ENCODE results near the gene S100Z. TPM values are rescaled to one million over a fixed set of nuclear protein-coding genes. Genes with fewer than 3 reads are reported as not detected.
A peak's percentile ranks its signal among the peaks of the same experiment; 100 is the strongest.
"Not testable (repeated sequence)": the region's sequence is repeated elsewhere in the genome, so short reads cannot be mapped to it uniquely, and the experiment has no call there.

S100Z gene
- total and polyA plus RNA-seq, 3 donors from 2014 or later = 0.71 TPM; not detected in 2

DNA sequence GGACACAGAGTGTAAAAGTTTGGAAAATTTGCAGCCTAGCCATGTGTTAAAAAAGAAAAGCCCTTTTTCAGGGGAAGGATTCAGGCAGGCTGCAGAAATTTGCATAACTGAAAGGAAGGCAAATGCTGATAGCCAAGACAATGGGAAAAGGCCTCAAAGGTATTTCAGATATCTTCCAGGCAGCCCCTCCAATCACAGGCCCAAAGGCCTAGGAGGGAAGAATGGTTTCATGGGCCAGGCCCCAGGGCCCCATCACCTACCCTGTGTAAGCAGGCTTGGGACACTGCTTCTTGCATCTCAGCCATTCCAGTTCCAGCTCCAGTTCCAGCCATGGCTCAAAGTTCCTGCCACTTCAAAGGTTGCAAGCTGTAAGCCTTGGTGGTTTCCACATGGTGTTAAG is 4.8 kb downstream of the S100Z start:
- Histone ChIP-seq H3K27me3 (no peaks in the 10 kb centered on the region), H3K9me3 (no peaks in the 10 kb centered on the region), H3K27ac (no peak overlapping the region), H3K4me1 (no peaks in the 10 kb centered on the region), H3K4me3 (no peak overlapping the region), H3K36me3 (ENCODE audit: low read depth, missing control alignments) (no peaks in the 10 kb centered on the region)
- intact Hi-C loops (cut with DNase I; ENCODE audit: low total_unique reads) = no loop called here
- no peak for DNase-seq
- TF ChIP-seq, protein P1, sequence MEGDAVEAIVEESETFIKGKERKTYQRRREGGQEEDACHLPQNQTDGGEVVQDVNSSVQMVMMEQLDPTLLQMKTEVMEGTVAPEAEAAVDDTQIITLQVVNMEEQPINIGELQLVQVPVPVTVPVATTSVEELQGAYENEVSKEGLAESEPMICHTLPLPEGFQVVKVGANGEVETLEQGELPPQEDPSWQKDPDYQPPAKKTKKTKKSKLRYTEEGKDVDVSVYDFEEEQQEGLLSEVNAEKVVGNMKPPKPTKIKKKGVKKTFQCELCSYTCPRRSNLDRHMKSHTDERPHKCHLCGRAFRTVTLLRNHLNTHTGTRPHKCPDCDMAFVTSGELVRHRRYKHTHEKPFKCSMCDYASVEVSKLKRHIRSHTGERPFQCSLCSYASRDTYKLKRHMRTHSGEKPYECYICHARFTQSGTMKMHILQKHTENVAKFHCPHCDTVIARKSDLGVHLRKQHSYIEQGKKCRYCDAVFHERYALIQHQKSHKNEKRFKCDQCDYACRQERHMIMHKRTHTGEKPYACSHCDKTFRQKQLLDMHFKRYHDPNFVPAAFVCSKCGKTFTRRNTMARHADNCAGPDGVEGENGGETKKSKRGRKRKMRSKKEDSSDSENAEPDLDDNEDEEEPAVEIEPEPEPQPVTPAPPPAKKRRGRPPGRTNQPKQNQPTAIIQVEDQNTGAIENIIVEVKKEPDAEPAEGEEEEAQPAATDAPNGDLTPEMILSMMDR (IDR thresholded peaks at IDR 0.05) = no peak
- TF ChIP-seq POLR2A (IDR thresholded peaks at IDR 0.05) = no peak

GRCh38 chr5:76855501-76855900 is 5.7 kb downstream of the S100Z start:
- H3K9me3 ChIP-seq; intact Hi-C loops (cut with DNase I; ENCODE audit: low total_unique reads); H3K27ac ChIP-seq; H3K4me3 ChIP-seq; DNase-seq; H3K4me1 ChIP-seq; H3K36me3 ChIP-seq (ENCODE audit: low read depth, missing control alignments); H3K27me3 ChIP-seq: not testable (repeated sequence)

DNA sequence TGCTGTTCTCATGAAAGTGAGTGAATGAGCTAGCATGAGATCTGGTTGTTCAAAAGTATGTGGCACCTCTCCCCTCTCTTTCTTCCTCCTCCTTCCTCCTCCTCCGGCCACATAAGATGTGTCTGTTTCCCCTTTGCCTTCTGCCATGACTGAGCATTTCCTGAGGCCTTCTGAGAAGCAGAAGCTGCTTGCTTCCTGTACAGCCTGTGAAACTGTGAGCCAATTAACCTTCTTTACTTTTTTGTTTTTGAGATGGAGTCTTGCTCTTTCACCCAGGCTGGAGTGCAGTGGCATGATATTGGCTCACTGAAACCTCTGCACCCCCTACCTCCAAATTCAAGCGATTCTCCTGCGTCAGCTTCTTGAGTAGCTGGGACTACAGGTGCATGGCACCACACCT is 6.1 kb downstream of the S100Z start:
- intact Hi-C loops (cut with DNase I; ENCODE audit: low total_unique reads) = no loop called here
- TF ChIP-seq, protein P1 (IDR thresholded peaks at IDR 0.05) = no peak
- TF ChIP-seq POLR2A (IDR thresholded peaks at IDR 0.05) = no peak
- Histone ChIP-seq H3K9me3 (no peaks in the 10 kb centered on the region), H3K27me3 (no peaks in the 10 kb centered on the region), H3K4me1 (no peaks in the 10 kb centered on the region), H3K36me3 (ENCODE audit: low read depth, missing control alignments) (no peaks in the 10 kb centered on the region), H3K4me3 (no peak overlapping the region), H3K27ac (no peak overlapping the region)
- 77 to 85% methylated on average over 3 of the region's 3 CpGs for WGBS, 2 donors
- DNase-seq = no peak

DNA sequence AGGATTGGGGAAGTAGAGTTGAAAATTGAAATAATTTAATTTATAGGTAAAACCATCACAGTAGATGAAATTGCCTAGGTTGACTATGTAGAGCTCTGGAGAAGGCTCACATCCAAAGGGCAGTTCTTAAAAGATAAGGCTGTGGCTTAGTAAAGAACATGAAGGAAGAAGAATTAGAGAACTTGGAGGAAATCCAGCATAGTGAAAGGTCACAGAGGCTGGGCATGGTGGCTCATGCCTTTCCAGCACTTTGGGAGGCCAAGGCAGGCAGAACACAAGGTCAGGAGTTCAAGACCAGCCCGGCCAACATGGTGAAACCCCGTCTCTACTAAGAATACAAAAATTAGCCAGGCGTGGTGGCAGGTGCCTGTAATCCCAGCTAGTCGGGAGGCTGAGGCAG is 7.0 kb downstream of the S100Z start:
- 64 to 66% methylated on average over 4 of the region's 4 CpGs for WGBS, 2 donors

DNA sequence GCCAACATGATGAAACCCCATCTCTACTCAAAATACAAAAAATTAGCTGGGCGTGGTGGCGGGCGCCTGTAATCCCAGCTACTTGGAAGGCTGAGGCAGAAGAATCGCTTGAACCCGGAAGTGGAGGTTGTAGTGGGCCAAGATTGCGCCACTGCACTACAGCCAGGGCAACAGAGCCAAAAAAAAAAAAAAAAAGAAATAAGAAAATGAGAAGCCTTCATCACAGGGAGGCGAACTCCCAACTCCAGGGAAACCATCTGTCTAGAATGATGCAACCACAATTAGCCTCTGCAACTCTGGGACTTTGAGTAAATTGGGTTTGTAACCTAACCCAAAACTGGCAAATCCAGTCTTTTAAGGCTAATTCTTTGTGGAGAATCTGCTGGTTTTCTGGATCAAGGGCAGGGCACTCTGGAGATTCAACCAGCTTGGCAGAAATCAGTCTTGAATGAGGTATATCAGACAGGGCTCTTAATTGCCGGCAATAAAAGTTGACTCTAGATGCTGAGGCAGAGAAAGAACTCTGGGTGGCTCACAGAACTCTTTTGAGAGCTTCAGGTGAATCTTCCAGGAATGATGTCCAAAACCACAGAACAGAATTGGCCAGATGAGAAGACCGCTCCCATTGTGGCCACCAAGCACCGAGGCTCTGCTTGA is 9.9 kb downstream of the S100Z start:
- Histone ChIP-seq H3K4me1 (no peaks in the 10 kb centered on the region), H3K36me3 (ENCODE audit: low read depth, missing control alignments) (no peaks in the 10 kb centered on the region), H3K27ac (no peak overlapping the region), H3K27me3 (no peaks in the 10 kb centered on the region), H3K4me3 (no peak overlapping the region), H3K9me3 (no peaks in the 10 kb centered on the region)
- no peak for DNase-seq
- TF ChIP-seq, protein P1 (IDR thresholded peaks at IDR 0.05) = no peak
- no peak for TF ChIP-seq POLR2A (IDR thresholded peaks at IDR 0.05)
- WGBS, 2 donors = 88 to 92% methylated on average over 10 of the region's 10 CpGs
- intact Hi-C loops (cut with DNase I; ENCODE audit: low total_unique reads) = no loop called here

More for the DNA sequence above, 7.0 kb downstream of the S100Z start:
- H3K27me3 ChIP-seq; H3K36me3 ChIP-seq (ENCODE audit: low read depth, missing control alignments); intact Hi-C loops (cut with DNase I; ENCODE audit: low total_unique reads); H3K4me3 ChIP-seq; H3K9me3 ChIP-seq; H3K4me1 ChIP-seq; DNase-seq: not testable (repeated sequence)
- H3K27ac ChIP-seq = peak overlapping the region in 1 of 2 donors; percentile 4

- no peaks in the 10 kb centered on the region for H3K9me3 ChIP-seq
- H3K27me3 ChIP-seq = no peaks in the 10 kb centered on the region
- TF ChIP-seq, protein P1 (IDR thresholded peaks at IDR 0.05) = no peak
- TF ChIP-seq POLR2A (IDR thresholded peaks at IDR 0.05) = no peak
- no peaks in the 10 kb centered on the region for H3K36me3 ChIP-seq (ENCODE audit: low read depth, missing control alignments)
- H3K27ac ChIP-seq = no peak overlapping the region
- H3K4me1 ChIP-seq = no peaks in the 10 kb centered on the region
- DNase-seq = no peak
- intact Hi-C loops (cut with DNase I; ENCODE audit: low total_unique reads) = no loop called here
- WGBS, 2 donors = 90 to 91% methylated on average over 5 of the region's 5 CpGs
- H3K4me3 ChIP-seq = no peak overlapping the region
Observed at GRCh38 chr5:76861612-76862011, 11.8 kb downstream of the S100Z start.
